AG09319 (cell line): Measurements from ENCODE around the gene PRDM16.

Source experiments
- DNase-seq: peaks from one replicate; pipeline ENCODE4 v3.0.0-alpha.2; 2010; ENCODE audit warnings: low read depth; ENCODE audit errors: extremely low read depth
- TF ChIP-seq, protein P1 (sequence below): IDR thresholded peaks from 2 replicates; pipeline ENCODE4 v1.5.1; 2011; ENCODE audit warnings: low read depth, mild to moderate bottlenecking, inconsistent platforms, low read length, moderate library complexity

PRDM16 gene

GRCh38 chr1:3337798-3338724 lies 269.1 kb downstream of the PRDM16 start:
- TF ChIP-seq, protein P1, sequence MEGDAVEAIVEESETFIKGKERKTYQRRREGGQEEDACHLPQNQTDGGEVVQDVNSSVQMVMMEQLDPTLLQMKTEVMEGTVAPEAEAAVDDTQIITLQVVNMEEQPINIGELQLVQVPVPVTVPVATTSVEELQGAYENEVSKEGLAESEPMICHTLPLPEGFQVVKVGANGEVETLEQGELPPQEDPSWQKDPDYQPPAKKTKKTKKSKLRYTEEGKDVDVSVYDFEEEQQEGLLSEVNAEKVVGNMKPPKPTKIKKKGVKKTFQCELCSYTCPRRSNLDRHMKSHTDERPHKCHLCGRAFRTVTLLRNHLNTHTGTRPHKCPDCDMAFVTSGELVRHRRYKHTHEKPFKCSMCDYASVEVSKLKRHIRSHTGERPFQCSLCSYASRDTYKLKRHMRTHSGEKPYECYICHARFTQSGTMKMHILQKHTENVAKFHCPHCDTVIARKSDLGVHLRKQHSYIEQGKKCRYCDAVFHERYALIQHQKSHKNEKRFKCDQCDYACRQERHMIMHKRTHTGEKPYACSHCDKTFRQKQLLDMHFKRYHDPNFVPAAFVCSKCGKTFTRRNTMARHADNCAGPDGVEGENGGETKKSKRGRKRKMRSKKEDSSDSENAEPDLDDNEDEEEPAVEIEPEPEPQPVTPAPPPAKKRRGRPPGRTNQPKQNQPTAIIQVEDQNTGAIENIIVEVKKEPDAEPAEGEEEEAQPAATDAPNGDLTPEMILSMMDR = no peak
- DNase-seq = no peak

- no peak for DNase-seq
- TF ChIP-seq, protein P1 = no peak
Measured at GRCh38 chr1:3338725-3339070, 269.7 kb downstream of the PRDM16 start.

DNA sequence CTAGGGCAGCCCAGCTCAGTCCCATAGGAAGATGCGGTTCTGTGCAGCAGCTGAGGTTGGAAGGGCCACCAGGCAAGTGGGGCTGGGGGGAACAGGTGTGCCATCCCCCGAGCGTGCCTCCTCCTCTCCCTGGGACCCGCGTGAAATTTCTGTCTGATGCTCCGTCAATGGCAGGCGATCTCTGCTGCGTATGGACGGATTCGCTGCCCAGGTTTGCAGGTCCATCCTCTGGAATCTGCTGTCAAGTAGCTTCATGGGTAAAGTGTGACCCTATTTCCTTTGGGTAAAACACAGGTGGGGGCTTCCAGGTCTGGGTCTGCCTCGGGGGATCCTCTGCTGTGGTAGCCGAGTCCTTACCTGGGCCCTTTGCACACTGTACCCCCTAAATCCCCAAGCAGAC lies 270.9 kb downstream of the PRDM16 start:
- no peak for DNase-seq
- TF ChIP-seq, protein P1 = no peak

- TF ChIP-seq, protein P1 = no peak
- no peak for DNase-seq
Measured at GRCh38 chr1:3340548-3341235, 271.7 kb downstream of the PRDM16 start.

DNA sequence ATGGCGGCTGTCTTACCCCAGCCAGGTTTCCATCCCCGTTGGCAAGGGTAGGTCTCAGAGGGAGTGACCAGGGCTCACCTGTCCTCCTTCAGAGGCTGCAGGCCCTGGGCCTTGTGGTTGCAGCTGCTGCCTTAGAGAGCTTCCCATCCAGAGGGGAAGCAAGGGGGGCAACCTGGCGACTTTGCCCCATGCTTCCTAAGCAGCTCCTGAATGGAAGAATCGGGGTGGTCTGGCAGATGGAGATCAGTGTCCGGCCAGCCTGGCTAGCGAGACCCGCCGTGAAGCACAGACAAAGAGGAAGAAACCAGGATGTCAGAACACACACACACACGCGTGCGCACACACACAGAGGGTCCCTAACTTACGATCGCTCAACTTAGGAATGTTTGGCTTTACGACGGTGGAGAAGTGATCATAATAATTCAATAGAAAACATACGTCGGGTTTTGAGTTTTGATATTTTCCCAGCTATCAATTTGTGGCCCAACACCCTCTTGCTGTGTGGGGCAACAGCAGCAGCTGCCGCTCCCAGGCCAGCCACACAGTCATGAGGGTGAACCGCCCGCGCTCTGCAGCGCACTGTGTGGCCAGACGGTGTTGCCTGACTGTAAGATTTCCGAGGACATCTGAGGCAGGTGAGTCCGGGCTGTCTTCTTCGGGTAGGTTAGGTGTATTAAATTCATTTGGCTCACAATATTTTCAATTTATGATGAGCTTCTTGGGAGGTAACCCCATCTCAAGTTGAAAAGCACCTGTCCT lies 272.4 kb downstream of the PRDM16 start:
- no peak for DNase-seq

GRCh38 chr1:3342960-3343359 lies 274.0 kb downstream of the PRDM16 start:
- no peak for DNase-seq
- TF ChIP-seq, protein P1 = no peak

More for the DNA sequence above, 272.4 kb downstream of the PRDM16 start:
- TF ChIP-seq, protein P1 = no peak
